ENCODE measurements around the gene DUS2.
"Not testable (repeated sequence)": the region's sequence is repeated elsewhere in the genome, so short reads cannot be mapped to it uniquely, and the experiment has no call there.

Gene DUS2

GRCh38 chr16:68022728-68023537 lies at the start of gene DUS2, which contains the start of gene DDX28:
Gene DUS2, plus strand, starts transcription at chr16:68023284. Its CDS starts 14,740 bp downstream, at chr16:68038024.
Gene DDX28, minus strand, starts transcription at chr16:68023232. Its CDS starts 30 bp downstream, at chr16:68023202.
- peak; percentile 95 for DNase-seq

- no peak for DNase-seq
Measured at GRCh38 chr16:67975321-67976105, 47.6 kb upstream of the DUS2 start.

GRCh38 chr16:67976205-67976604 lies 46.9 kb upstream of the DUS2 start:
- DNase-seq, result no peak

GRCh38 chr16:67977005-67977404 lies 46.1 kb upstream of the DUS2 start:
- no peak for DNase-seq

GRCh38 chr16:67977469-67978227 lies 45.4 kb upstream of the DUS2 start:
- no peak for DNase-seq

GRCh38 chr16:67979955-67980678 lies 43.0 kb upstream of the DUS2 start, which contains the start of gene DPEP3:
Gene DPEP3, minus strand, starts transcription at chr16:67980499. Its CDS starts 119 bp downstream, at chr16:67980380.
- DNase-seq, result no peak

- DNase-seq, result no peak
Measured at GRCh38 chr16:67982011-67982696, 40.9 kb upstream of the DUS2 start.

GRCh38 chr16:67986949-67987348 lies 36.1 kb upstream of the DUS2 start:
- DNase-seq, result no peak

GRCh38 chr16:67987460-67988160 lies 35.5 kb upstream of the DUS2 start:
- DNase-seq, result no peak

- no peak for DNase-seq
Measured at GRCh38 chr16:67988675-67989074, 34.4 kb upstream of the DUS2 start.

- no peak for DNase-seq
Measured at GRCh38 chr16:67989322-67990017, 33.6 kb upstream of the DUS2 start.

GRCh38 chr16:67990018-67990386 lies 33.1 kb upstream of the DUS2 start:
- no peak for DNase-seq

GRCh38 chr16:67992661-67993206 lies 30.4 kb upstream of the DUS2 start:
- no peak for DNase-seq

GRCh38 chr16:67993207-67994039 lies 29.7 kb upstream of the DUS2 start:
- peak; percentile 85 for DNase-seq

- not testable (repeated sequence) for DNase-seq
Measured at GRCh38 chr16:67994040-67994408, 29.1 kb upstream of the DUS2 start.

GRCh38 chr16:67995423-67995822 lies 27.7 kb upstream of the DUS2 start:
- peak; percentile 40 for DNase-seq

GRCh38 chr16:67996666-67997065 lies 26.4 kb upstream of the DUS2 start:
- no peak for DNase-seq

- DNase-seq, result not testable (repeated sequence)
Measured at GRCh38 chr16:67998231-67998778, 24.8 kb upstream of the DUS2 start.

Data from CD4-positive, alpha-beta T cell treated with Interleukin-10 for 1 hour (primary cell).